C1 segment of cervical spinal cord (tissue), 14 donors: ENCODE data around the gene ATG10.

Experiments used
- DNase-seq, 14 donors: peaks; one replicate each; lab custom pipeline; 2025; lab: John Stamatoyannopoulos, UW

Gene ATG10

GRCh38 chr5:82164176-82164976 is 192.6 kb downstream of the ATG10 start:
- peak in 1 of 14 donors; percentile 33 for DNase-seq

DNA sequence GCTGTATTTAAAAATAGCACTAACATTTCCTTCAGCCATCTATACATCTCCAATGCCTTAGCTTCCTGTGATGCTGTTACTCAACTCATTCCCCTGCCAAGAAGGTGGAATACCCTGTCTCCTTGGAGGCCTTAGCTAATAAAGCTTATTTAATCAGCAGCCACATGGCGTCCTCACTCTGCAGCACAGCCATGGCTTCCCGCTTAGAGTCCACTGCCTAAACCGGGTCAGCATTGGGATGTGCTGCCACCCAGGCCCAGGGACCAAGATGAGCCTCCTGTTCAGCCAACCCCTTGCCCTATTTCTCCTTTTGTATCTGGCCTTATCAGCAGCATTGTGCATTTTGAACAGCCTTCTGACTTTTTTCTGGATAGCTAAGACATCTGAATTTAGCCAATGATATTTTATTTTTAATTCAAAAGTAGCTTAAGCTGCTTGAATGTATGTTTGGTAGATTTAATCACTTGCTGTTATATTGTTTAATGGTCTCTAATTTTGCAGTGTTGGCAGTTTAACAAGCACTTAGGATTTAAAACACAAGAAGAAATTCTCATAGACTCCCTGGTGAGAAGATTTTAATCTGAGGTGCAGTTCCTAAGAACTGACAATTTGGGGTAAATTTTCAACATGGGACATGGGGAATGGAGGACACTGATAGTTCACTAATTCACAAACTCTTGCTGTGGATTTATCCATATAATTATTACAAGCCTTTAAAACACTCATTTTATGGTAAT is 193.3 kb downstream of the ATG10 start:
- DNase-seq, result peak in 6 of 14 donors; percentile 4 to 54 (median 10)

DNA sequence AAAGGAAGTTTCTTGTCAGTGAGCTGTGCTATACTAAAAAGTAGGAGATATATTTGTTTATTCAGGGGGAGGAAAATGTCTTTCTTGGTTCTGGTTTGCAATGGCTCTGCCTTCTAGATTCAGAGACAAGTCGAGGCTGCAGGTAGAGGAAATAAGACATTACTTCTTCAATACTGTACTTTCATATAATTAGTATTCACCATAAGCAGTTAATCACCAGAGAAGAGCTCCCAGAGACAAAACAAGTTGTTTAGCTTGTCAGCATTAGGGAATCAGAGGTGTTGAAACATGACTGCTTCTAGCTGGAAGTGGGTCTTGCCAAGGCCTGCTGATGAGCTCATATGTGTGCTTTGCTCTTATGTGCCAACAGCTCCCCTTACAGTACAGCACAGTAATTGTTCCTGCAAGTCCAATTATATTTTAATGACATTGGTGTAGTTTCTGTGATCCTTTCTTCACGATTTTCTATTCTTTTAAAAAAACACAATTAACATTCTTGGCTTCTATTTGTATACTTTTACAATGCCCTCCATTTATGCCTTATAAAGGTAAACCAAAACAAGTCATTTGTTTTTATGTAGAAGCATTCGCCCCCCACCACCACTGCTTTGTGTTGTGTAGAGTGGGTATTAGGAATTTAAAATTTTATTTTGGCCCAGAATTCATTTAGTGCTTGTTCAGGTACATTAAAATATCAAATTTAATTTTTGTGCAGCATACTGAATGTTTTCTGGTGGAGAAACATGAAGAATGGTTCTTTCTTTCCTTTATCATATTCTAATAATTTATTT is 194.1 kb downstream of the ATG10 start:
- DNase-seq, result peak in 12 of 14 donors; percentile 5 to 90 (median 23)

- no peak for DNase-seq
These were observed 195.6 kb downstream of the ATG10 start for GRCh38 chr5:82167372-82167935.

DNA sequence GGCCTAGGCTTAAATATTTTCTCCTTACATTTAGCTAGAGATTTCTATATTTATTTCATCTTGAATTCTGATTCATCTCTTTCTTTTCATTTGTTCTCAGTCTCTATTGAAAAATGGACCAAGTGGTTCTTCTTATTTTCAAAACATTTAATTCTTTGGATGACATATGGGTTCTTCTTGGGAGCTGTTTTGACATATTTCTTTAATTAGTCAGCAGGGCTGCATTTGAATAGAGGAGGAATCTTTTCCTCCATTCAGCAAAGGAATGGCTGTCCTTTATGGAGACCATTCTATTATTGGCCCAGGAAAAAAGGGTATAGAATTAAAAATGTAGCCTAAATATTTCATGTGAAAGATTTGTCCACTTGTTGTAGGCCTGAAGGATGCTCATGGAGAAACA is 196.5 kb downstream of the ATG10 start:
- no peak for DNase-seq

GRCh38 chr5:82169892-82170291 is 198.1 kb downstream of the ATG10 start:
- DNase-seq, result no peak

- DNase-seq, result peak in 6 of 14 donors; percentile 0 to 44 (median 24)
These were observed 202.5 kb downstream of the ATG10 start for GRCh38 chr5:82174128-82174918.

GRCh38 chr5:82174919-82175219 is 203.0 kb downstream of the ATG10 start:
- DNase-seq, result no peak

- no peak for DNase-seq
These were observed 204.4 kb downstream of the ATG10 start for GRCh38 chr5:82176115-82176814.

DNA sequence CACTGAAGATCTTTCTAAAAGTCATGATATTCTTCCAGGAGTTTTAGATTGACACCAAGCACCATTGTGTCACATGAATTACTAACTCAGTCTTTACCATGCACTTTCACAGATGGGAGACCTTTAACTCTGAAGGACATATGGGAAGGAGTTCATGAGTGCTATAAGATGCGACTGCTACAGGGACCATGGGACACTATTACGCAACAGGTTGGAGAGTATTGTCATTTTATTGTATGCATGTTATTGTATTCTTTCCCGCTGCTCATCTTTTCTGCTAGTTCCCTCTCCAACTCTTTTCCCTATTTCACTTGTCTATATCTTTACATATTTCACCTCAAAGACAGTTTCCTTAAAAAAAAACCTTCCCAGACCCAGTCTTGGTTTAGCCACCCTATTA is 206.6 kb downstream of the ATG10 start:
- DNase-seq, result no peak

DNA sequence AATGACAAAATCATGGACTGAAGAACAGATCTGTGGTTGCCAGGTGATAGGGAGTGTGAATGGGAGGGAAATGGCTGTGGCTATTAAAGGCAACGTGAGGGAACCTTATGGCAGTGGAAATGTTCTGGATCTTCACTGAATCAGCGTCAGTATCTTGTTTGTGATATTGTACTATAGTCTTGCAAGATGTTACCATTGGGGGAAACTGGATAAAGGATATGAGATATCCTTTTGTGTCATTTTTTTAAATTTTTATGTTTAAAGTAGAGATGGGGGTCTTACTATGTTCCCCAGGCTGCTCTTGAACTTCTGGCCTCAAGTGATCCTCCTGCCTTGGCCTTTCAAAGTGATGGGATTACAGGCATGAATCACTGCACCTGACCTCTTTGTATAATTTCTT is 210.8 kb downstream of the ATG10 start:
- no peak for DNase-seq

GRCh38 chr5:82183828-82184227 is 212.0 kb downstream of the ATG10 start:
- DNase-seq, result no peak

DNA sequence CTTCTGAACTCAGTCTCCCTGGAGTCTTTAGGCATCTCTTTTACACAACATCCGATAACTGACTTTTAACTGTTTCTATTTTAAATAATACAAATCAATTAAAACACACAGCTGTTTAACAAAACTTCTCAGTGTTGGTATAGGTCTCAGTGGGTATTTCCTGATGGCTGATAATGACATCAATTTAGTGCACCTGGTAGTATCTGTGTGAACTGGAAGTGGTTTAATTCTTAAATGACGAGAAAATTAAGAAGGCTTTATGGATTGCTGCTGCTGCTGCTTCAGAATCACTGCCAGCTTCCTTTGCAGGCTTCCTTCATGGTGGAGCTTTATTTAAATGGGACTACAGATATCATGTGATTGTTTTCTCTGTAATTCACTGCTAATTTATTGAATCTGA is 214.0 kb downstream of the ATG10 start:
- DNase-seq, result no peak

- no peak for DNase-seq
These were observed 225.7 kb downstream of the ATG10 start for GRCh38 chr5:82197550-82197949.

- no peak for DNase-seq
These were observed 232.7 kb downstream of the ATG10 start for GRCh38 chr5:82204567-82204966.

DNA sequence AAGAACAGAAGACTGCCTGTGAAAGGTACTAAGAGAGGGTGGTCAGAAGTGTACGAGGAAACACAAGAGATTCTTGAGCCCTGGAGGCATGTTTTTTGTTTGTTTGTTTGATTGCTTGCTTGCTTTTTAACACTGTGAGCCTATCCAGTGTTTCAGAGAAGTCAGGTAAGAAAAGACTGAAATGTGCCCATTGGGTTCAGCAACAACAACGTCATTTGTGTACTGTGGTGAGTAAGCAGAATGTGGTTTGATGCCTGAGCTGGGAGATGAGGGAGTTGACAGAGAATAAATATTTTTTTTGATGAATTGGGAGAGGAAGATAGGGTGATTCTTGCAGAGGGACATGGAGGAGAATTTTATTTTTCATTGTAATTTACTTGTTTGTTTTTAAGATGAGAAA is 233.2 kb downstream of the ATG10 start:
- no peak for DNase-seq

GRCh38 chr5:82208371-82208770 is 236.5 kb downstream of the ATG10 start:
- DNase-seq, result no peak

- no peak for DNase-seq
These were observed 240.2 kb downstream of the ATG10 start for GRCh38 chr5:82211855-82212572.

GRCh38 chr5:82217917-82218316 is 246.1 kb downstream of the ATG10 start:
- DNase-seq, result no peak
